Measurements from ENCODE around the gene PPP2R5E. TPM values are rescaled to one million over a fixed set of nuclear protein-coding genes. Genes with fewer than 3 reads are reported as not detected.

Gene PPP2R5E
- total and polyA plus RNA-seq, 10 of the 15 experiments (the other 5 are each of a cell fraction or from before 2014, with no cell fraction given): 11.4 to 56.2 (median 22.7) TPM

DNA sequence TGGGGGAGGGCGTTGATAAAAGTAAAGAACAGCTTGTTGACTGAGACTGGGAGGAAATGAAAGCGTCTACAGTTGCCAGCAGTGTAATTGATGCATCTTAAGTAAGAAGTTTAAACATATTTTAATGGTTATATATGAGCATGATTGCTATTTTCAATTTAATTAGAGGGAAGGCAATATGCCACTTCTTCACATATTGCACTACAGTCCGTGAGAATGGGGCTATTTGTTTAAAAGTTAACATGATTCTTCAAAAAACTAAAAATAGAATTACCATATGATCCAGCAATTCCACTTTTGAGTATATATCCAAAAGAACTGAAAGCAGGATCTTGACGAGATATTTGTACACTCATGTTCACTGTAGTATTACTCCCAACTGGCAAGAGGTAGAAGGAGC lies 38.3 kb upstream of the PPP2R5E start:
- CTCF ChIA-PET: interaction anchor here (0.9 kb wide), 1 partner anchor 17 kb away, joined by 3 read pairs; no protein-coding TSS in a partner anchor
- SMC1A ChIA-PET (ENCODE audit: uncharacterized antibody, unreplicated experiment): no interaction called here
- H3K4me3 ChIP-seq: no peak overlapping the region

More for the DNA sequence above, 38.3 kb upstream of the PPP2R5E start:
- in situ Hi-C loops (cut with MboI): no loop called here
- no TSS peak for BruUV-seq (replicated peaks)
- TF ChIP-seq, protein P1, sequence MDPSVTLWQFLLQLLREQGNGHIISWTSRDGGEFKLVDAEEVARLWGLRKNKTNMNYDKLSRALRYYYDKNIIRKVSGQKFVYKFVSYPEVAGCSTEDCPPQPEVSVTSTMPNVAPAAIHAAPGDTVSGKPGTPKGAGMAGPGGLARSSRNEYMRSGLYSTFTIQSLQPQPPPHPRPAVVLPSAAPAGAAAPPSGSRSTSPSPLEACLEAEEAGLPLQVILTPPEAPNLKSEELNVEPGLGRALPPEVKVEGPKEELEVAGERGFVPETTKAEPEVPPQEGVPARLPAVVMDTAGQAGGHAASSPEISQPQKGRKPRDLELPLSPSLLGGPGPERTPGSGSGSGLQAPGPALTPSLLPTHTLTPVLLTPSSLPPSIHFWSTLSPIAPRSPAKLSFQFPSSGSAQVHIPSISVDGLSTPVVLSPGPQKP (IDR thresholded peaks at IDR 0.05; ENCODE audit: low read depth, low read length): no peak
- TF ChIP-seq, protein P2, sequence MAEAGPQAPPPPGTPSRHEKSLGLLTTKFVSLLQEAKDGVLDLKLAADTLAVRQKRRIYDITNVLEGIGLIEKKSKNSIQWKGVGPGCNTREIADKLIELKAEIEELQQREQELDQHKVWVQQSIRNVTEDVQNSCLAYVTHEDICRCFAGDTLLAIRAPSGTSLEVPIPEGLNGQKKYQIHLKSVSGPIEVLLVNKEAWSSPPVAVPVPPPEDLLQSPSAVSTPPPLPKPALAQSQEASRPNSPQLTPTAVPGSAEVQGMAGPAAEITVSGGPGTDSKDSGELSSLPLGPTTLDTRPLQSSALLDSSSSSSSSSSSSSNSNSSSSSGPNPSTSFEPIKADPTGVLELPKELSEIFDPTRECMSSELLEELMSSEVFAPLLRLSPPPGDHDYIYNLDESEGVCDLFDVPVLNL (IDR thresholded peaks at IDR 0.05; ENCODE audit: low read depth, low read length): no peak
- TF ChIP-seq, protein P3, sequence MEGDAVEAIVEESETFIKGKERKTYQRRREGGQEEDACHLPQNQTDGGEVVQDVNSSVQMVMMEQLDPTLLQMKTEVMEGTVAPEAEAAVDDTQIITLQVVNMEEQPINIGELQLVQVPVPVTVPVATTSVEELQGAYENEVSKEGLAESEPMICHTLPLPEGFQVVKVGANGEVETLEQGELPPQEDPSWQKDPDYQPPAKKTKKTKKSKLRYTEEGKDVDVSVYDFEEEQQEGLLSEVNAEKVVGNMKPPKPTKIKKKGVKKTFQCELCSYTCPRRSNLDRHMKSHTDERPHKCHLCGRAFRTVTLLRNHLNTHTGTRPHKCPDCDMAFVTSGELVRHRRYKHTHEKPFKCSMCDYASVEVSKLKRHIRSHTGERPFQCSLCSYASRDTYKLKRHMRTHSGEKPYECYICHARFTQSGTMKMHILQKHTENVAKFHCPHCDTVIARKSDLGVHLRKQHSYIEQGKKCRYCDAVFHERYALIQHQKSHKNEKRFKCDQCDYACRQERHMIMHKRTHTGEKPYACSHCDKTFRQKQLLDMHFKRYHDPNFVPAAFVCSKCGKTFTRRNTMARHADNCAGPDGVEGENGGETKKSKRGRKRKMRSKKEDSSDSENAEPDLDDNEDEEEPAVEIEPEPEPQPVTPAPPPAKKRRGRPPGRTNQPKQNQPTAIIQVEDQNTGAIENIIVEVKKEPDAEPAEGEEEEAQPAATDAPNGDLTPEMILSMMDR (IDR thresholded peaks at IDR 0.05 in 2 of 3, conservative IDR thresholded peaks at IDR 0.05 in 1 of 3; ENCODE audit: control insufficient read depth in 2 of 3, extremely low read depth in 1 of 3, insufficient read depth in 1 of 3, low read depth in 3 of 3, low read length in 3 of 3): no peak
- no peak for TF ChIP-seq ZZZ3 (IDR thresholded peaks at IDR 0.05; ENCODE audit: control insufficient read depth, insufficient read length, low read depth)
- no peak for TF ChIP-seq CREM (IDR thresholded peaks at IDR 0.05; ENCODE audit: low read depth)
- no peak for TF ChIP-seq FOXK2 (IDR thresholded peaks at IDR 0.05)
- TF ChIP-seq NFXL1 (IDR thresholded peaks at IDR 0.05; ENCODE audit: borderline replicate concordance): no peak
- TF ChIP-seq KLF5 (IDR thresholded peaks at IDR 0.05; ENCODE audit: partially characterized antibody): no peak
- no peak for TF ChIP-seq MTA2 (IDR thresholded peaks at IDR 0.05; ENCODE audit: low read depth)
- no peak for TF ChIP-seq CBX3 (IDR thresholded peaks at IDR 0.05; ENCODE audit: borderline replicate concordance, low read depth)
- no peak for TF ChIP-seq BCL11A (IDR thresholded peaks at IDR 0.05; ENCODE audit: low read depth, low read length)
- Histone ChIP-seq H3K4me2 (ENCODE audit: control insufficient read depth, insufficient read depth) (no peak overlapping the region), H3K27ac (ENCODE audit: control insufficient read depth, insufficient read depth) (no peak overlapping the region), H3K27me3 (replicated peaks in 1 of 2; ENCODE audit: control insufficient read depth in 2 of 2, insufficient read depth in 2 of 2, low read length in 1 of 2) (no peaks in the 10 kb centered on the region), H3K9me3 (replicated peaks; ENCODE audit: control insufficient read depth, insufficient read depth, low read length) (no peaks in the 10 kb centered on the region), H2AFZ (ENCODE audit: control insufficient read depth, low read depth, low read length) (no peak overlapping the region), H3K79me2 (ENCODE audit: control insufficient read depth, insufficient read depth, low read length) (no peaks in the 10 kb centered on the region), H3K9ac (ENCODE audit: control insufficient read depth, insufficient read depth, low read length) (no peak overlapping the region), H3K4me1 (ENCODE audit: control insufficient read depth, insufficient read depth, low read length) (no peaks in the 10 kb centered on the region), H4K20me1 (ENCODE audit: control insufficient read depth, insufficient read depth) (no peaks in the 10 kb centered on the region), H3K36me3 (ENCODE audit: control insufficient read depth in 2 of 2, insufficient read depth in 2 of 2, low read length in 1 of 2) (no peaks in the 10 kb centered on the region)
- ATAC-seq (no peak), FAIRE-seq (no peak), DNase-seq (ENCODE audit: low read depth, low spot score) (no peak)
- ChIA-PET RAD21 (ENCODE audit: unreplicated experiment) (no interaction called here), POLR2A (no interaction called here)
- intact Hi-C loops (cut with micrococcal nuclease; ENCODE audit: unreplicated experiment): no loop called here
- WGBS (ENCODE audit: insufficient coverage, insufficient replicate concordance, low lambda C conversion rate, missing lambda C conversion rate): 23% methylated on average over 4 of the region's 4 CpGs

All from GM12878 (cell line).